OCI-LY3 (cell line): ENCODE measurements around the gene ERGIC1.

Source experiments
- EZH2phosphoT487 ChIP-seq: fragments of 200-600 bp; shearing (Covaris generic); IDR thresholded peaks from 2 replicates; pipeline ENCODE4 v1.6.1; 2018; ENCODE audit warnings: antibody characterized with exemption, mixed run types, low read depth
- TF ChIP-seq, protein P1 (sequence below): fragments of 200-600, 300-600 bp; sonication (generic); IDR thresholded peaks from 2 replicates; pipeline ENCODE4 v1.5.1; 2014; ENCODE audit warnings: antibody characterized with exemption, low read length, low read depth

DNA sequence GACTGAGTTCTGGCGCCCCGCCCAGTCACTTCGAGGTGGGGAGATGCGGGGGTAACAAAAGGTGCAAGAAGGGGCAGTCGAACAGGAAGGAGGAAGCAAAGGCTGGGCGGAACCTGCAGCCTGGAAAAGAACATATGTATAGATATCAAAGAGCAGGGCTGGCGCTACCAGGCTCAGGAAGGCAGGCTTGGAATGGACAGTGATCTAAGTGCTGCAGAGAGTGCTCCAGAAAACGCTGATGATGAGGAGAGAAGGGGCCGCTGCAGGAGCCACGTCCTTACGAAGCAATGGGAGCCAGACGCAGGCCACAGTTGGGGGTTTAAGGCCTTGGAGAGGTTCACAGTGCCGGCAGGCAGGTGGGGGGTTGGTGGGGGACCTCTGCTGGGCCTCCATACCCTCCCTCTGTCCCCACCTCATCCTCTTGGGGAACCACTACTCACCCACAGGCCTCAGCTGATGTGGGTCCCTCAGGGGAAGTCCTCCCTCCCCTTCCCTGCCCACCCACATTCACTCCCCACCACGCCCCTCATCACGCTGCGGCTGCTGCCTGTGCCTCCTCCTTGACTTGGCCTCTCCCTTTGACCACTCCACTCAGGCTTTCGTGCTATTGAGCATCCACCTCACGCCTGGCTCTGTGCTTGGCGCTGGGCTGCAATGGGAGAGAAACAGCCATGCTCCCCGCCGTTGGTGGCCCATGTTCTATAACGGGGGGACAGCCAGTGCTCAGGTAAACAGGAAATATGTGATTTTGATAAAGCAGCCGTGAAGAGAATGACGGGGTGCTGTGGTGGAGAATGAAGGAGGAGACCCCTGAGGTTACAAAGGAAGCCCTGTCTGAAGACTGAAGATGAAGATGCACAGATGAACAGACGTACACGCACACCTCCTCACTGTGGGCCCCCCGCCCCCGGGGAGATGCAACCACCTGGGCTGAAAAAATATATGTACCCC is 84.6 kb downstream of the ERGIC1 start:
- TF ChIP-seq, protein P1, sequence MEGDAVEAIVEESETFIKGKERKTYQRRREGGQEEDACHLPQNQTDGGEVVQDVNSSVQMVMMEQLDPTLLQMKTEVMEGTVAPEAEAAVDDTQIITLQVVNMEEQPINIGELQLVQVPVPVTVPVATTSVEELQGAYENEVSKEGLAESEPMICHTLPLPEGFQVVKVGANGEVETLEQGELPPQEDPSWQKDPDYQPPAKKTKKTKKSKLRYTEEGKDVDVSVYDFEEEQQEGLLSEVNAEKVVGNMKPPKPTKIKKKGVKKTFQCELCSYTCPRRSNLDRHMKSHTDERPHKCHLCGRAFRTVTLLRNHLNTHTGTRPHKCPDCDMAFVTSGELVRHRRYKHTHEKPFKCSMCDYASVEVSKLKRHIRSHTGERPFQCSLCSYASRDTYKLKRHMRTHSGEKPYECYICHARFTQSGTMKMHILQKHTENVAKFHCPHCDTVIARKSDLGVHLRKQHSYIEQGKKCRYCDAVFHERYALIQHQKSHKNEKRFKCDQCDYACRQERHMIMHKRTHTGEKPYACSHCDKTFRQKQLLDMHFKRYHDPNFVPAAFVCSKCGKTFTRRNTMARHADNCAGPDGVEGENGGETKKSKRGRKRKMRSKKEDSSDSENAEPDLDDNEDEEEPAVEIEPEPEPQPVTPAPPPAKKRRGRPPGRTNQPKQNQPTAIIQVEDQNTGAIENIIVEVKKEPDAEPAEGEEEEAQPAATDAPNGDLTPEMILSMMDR, result no peak
- no peak for TF ChIP-seq EZH2phosphoT487
